ENCODE results near the gene DPYD. TPM values are rescaled to one million over a fixed set of nuclear protein-coding genes. Genes with fewer than 3 reads are reported as not detected.

Gene DPYD
- polyA plus RNA-seq, 1 of the 3 experiments (the other 2 are of a cell fraction) = 23.0 TPM

- Histone ChIP-seq H3K79me2 (ENCODE audit: insufficient read depth) (no peaks in the 10 kb centered on the region), H3K4me1 (ENCODE audit: control insufficient read depth in 1 of 2, insufficient read depth in 2 of 2, low read depth in 1 of 2, low read length in 1 of 2) (no peaks in the 10 kb centered on the region), H2AFZ (ENCODE audit: low read depth) (no peak overlapping the region), H3K9me2 (no peaks in the 10 kb centered on the region), H3K9ac (no peak overlapping the region), H4K20me1 (ENCODE audit: insufficient read depth) (no peaks in the 10 kb centered on the region), H3K4me2 (no peak overlapping the region), H3K36me3 (replicated peaks in 1 of 2; ENCODE audit: control insufficient read depth in 1 of 2, insufficient read depth in 2 of 2, low read length in 1 of 2) (peaks cover 1 to 23% of the 10 kb centered on the region in 2 experiments), H3K4me3 (ENCODE audit: low read depth in 2 of 2, low read length in 1 of 2) (no peak overlapping the region), H3F3A (replicated peaks; ENCODE audit: insufficient read depth) (peaks cover 1% of the 10 kb centered on the region), H3K27ac (ENCODE audit: low read depth in 2 of 2, low read length in 1 of 2) (no peak overlapping the region), H3K9me3 (no peaks in the 10 kb centered on the region), H3K27me3 (ENCODE audit: insufficient read depth) (no peaks in the 10 kb centered on the region)
- WGBS (ENCODE audit: low lambda C conversion rate) = 69% methylated on average over 2 of the region's 2 CpGs
- DNase-seq = no peak
- ChIA-PET CTCF (no interaction called here), POLR2A (no interaction called here)
- no peak for TF ChIP-seq POLR2AphosphoS5 (IDR thresholded peaks at IDR 0.05; ENCODE audit: low read depth, low read length)
- no peak for TF ChIP-seq MEF2A (IDR thresholded peaks at IDR 0.05; ENCODE audit: borderline replicate concordance, low read depth)
- TF ChIP-seq NRF1 (IDR thresholded peaks at IDR 0.05; ENCODE audit: low read depth, low read length) = no peak
- TF ChIP-seq EP300 (IDR thresholded peaks at IDR 0.05; ENCODE audit: borderline replicate concordance in 1 of 2, low read depth in 1 of 2, low read length in 1 of 2) = no peak
- no peak for TF ChIP-seq SMC3 (IDR thresholded peaks at IDR 0.05; ENCODE audit: low read depth, low read length)
- TF ChIP-seq MXI1 (IDR thresholded peaks at IDR 0.05; ENCODE audit: low read depth, low read length) = no peak
- no peak for TF ChIP-seq SIN3A (IDR thresholded peaks at IDR 0.05; ENCODE audit: borderline replicate concordance, low read depth, low read length)
- no peak for TF ChIP-seq RAD21 (IDR thresholded peaks at IDR 0.05; ENCODE audit: low read length)
- TF ChIP-seq MAX (IDR thresholded peaks at IDR 0.05; ENCODE audit: low read depth) = no peak
- TF ChIP-seq RXRA (IDR thresholded peaks at IDR 0.05; ENCODE audit: borderline replicate concordance, low read depth) = no peak
- no peak for TF ChIP-seq PBX3 (IDR thresholded peaks at IDR 0.05)
- TF ChIP-seq CHD2 (IDR thresholded peaks at IDR 0.05; ENCODE audit: low read length, partially characterized antibody) = no peak
- TF ChIP-seq FOSL2 (IDR thresholded peaks at IDR 0.05; ENCODE audit: borderline replicate concordance, low read depth) = no peak
- no peak for TF ChIP-seq FOXM1 (IDR thresholded peaks at IDR 0.05; ENCODE audit: low read depth)
- TF ChIP-seq TEAD4 (IDR thresholded peaks at IDR 0.05; ENCODE audit: borderline replicate concordance, insufficient read depth) = no peak
- no peak for TF ChIP-seq USF2 (IDR thresholded peaks at IDR 0.05; ENCODE audit: borderline replicate concordance, low read depth, low read length)
Observed at GRCh38 chr1:97581614-97582051, 339.2 kb downstream of the DPYD start.

GRCh38 chr1:97577613-97578012, 343.2 kb downstream of the DPYD start:
- no peak overlapping the region for H3K27ac ChIP-seq (ENCODE audit: low read depth in 2 of 2, low read length in 1 of 2)
- H3K9me3 ChIP-seq = no peaks in the 10 kb centered on the region
- H3K4me3 ChIP-seq (ENCODE audit: low read depth in 2 of 2, low read length in 1 of 2) = no peak overlapping the region
- no peak overlapping the region for H3K9ac ChIP-seq
- H3K36me3 ChIP-seq (replicated peaks in 1 of 2; ENCODE audit: control insufficient read depth in 1 of 2, insufficient read depth in 2 of 2, low read length in 1 of 2) = peaks cover 6 to 45% of the 10 kb centered on the region in 2 experiments
- TF ChIP-seq ELF1 (IDR thresholded peaks at IDR 0.05) (no peak), FOXM1 (IDR thresholded peaks at IDR 0.05; ENCODE audit: low read depth) (no peak), GABPA (IDR thresholded peaks at IDR 0.05; ENCODE audit: low read depth) (no peak), RCOR1 (IDR thresholded peaks at IDR 0.05; ENCODE audit: low read length) (no peak), SIN3A (IDR thresholded peaks at IDR 0.05; ENCODE audit: borderline replicate concordance, low read depth, low read length) (no peak), RXRA (IDR thresholded peaks at IDR 0.05; ENCODE audit: borderline replicate concordance, low read depth) (no peak), MXI1 (IDR thresholded peaks at IDR 0.05; ENCODE audit: low read depth, low read length) (no peak), GATA2 (CRISPR knock-in tag; IDR thresholded peaks at IDR 0.05) (no peak), FOXJ3 (CRISPR knock-in tag; IDR thresholded peaks at IDR 0.05) (no peak)
- no peak overlapping the region for H2AFZ ChIP-seq (ENCODE audit: low read depth)
- H3F3A ChIP-seq (replicated peaks; ENCODE audit: insufficient read depth) = peaks cover 8% of the 10 kb centered on the region
- no peak for DNase-seq
- no peaks in the 10 kb centered on the region for H3K27me3 ChIP-seq (ENCODE audit: insufficient read depth)
- H4K20me1 ChIP-seq (ENCODE audit: insufficient read depth) = no peaks in the 10 kb centered on the region
- CTCF ChIA-PET = no interaction called here
- H3K4me1 ChIP-seq (ENCODE audit: control insufficient read depth in 1 of 2, insufficient read depth in 2 of 2, low read depth in 1 of 2, low read length in 1 of 2) = peaks cover 0 to 3% of the 10 kb centered on the region in 2 experiments; a peak in 2 of 4 replicates
- POLR2A ChIA-PET = no interaction called here
- no peaks in the 10 kb centered on the region for H3K79me2 ChIP-seq (ENCODE audit: insufficient read depth)
- H3K4me2 ChIP-seq = no peak overlapping the region
- WGBS (ENCODE audit: low lambda C conversion rate) = 100% methylated on average over 4 of the region's 4 CpGs
- H3K9me2 ChIP-seq = no peaks in the 10 kb centered on the region
